ENCODE measurements around the gene ORM2.
A peak's percentile ranks its signal among the peaks of the same experiment; 100 is the strongest.

The ORM2 gene

DNA sequence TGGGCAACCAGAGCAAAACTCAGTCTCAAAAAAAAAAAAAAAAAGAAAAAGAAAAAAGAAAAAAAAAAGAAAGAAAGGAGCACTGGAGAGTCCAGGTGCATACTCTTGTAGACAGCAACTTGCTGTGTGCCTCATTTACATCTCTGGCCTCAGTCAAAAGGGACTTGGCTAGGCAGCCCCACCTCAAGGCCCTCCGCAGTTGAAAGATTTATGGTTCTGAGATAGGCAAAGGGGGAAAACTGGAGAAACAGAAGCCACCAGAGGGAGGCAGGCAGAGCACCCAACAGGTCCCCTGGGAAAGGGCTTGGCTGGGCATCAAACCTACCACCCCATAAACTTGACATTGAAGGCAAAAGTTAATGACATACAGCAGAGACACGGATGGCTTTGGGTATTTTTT, 6.1 kb downstream of the ORM2 start:
- TF ChIP-seq, protein P1, sequence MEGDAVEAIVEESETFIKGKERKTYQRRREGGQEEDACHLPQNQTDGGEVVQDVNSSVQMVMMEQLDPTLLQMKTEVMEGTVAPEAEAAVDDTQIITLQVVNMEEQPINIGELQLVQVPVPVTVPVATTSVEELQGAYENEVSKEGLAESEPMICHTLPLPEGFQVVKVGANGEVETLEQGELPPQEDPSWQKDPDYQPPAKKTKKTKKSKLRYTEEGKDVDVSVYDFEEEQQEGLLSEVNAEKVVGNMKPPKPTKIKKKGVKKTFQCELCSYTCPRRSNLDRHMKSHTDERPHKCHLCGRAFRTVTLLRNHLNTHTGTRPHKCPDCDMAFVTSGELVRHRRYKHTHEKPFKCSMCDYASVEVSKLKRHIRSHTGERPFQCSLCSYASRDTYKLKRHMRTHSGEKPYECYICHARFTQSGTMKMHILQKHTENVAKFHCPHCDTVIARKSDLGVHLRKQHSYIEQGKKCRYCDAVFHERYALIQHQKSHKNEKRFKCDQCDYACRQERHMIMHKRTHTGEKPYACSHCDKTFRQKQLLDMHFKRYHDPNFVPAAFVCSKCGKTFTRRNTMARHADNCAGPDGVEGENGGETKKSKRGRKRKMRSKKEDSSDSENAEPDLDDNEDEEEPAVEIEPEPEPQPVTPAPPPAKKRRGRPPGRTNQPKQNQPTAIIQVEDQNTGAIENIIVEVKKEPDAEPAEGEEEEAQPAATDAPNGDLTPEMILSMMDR (IDR thresholded peaks at IDR 0.05; ENCODE audit: low read depth, low read length): no peak
- no peak for DNase-seq (ENCODE audit: extremely low read depth, low read depth)

DNA sequence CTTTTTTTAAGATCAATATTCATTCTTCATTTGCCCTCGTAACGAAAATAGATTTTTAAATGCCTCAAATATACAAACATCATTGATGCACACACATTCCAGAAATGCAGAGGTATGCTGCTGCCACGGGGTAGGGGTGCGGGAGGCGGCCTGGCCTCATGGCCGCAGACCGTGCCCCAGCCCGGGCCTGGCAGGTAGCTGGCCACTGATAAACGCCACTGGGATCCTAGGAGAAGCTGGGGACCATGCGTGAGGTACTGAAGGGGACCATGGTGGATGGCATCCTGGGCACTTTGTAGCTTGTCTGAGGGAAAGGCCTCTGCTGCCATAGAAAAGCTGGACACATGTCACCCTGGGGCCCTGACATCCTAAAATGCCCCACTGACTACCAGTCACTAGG, 6.5 kb downstream of the ORM2 start:
- DNase-seq (ENCODE audit: extremely low read depth, low read depth): no peak
- TF ChIP-seq, protein P1 (IDR thresholded peaks at IDR 0.05; ENCODE audit: low read depth, low read length): no peak

DNA sequence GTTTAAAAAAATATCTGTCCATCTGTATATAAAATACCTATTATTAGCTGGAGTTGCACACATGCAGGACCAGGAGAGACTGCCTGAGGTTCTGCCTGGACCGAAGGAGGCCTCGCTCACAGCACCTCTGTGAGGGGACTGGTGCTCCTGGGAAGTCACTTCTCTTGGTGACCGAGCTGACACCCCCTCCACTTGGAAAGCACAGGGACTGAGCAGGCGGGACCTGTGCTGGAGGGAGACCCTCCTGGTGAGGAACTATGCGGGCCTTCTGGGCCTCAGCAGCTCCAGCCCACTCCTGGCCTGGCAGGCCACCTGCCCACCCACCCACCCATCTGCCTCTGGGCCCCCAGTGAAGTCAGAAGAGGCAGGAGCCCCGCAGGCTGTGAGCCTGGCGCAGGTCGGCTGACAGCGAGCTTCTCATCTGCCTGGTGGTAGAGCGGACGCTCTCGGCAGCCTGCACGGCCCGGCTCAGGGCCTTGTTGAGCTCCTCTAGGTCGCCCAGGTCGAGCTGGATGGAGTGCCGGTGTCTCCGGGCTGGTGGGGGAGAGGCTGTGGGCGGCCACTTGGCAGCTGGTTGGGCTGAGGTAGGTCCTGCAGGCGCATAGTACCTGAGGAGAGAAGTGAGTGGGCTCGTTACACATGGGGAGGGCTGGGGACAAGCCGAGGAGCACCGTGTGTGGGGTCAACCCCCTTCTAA, 7.2 kb downstream of the ORM2 start:
- TF ChIP-seq, protein P1 (IDR thresholded peaks at IDR 0.05; ENCODE audit: low read depth, low read length): no peak
- no peak for DNase-seq (ENCODE audit: extremely low read depth, low read depth)

DNA sequence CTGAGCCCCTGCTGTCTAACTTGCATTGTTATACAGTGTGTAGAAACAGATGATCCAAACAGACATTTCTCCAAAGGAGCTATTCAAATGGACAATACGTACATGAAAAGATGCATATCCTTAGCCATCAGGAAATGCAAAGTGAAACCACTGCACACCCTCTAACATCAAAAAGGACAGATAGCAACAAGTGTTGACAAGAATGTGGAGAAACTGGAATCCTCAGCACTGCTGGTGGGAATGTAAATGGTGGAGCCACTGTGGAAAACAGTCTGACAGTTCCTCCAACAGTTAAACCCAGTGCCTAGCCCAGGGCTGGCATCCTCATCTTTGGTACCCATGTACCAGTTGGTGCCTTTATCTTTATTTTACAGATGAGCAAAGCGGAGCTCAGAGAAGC, 8.5 kb downstream of the ORM2 start:
- TF ChIP-seq, protein P1 (IDR thresholded peaks at IDR 0.05; ENCODE audit: low read depth, low read length): no peak
- DNase-seq (ENCODE audit: extremely low read depth, low read depth): no peak

DNA sequence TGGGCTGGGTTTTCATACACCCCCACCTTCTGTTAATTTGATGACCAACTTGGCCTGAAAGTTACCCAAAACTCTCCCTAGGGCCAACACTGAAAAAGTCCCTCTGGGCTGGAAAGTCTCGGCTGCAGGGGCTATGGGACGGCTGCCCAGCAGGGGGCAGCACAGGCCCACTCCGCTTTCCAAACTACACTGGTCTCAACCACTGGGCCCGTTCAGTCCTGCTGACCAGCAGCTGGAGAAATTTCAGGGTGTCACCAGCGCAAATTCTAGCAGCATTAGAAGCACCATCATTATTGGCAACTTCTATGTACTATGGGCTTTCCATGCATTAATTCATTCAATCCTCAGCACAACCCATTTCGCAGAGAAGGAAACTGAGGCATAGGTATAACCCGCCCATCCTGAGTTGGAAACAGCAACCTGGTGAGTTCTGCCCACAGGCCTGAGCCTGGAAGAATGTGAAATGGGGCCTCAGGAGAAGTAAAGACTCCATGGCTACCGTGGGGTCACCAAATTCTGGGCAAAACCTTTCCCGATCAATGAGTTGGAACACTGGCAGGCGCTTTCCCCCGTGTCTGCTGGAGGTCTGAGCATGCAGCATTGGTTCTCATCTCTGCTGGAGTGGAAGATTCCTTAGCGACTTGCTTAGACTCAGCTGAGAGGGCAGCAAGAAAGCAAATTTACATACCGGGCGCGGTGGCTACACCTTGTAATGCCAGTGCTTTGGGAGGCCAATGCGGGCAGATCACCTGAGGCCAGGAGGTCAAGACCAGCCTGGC, 9.7 kb downstream of the ORM2 start:
- DNase-seq (ENCODE audit: extremely low read depth, low read depth): no peak
- TF ChIP-seq, protein P1 (IDR thresholded peaks at IDR 0.05; ENCODE audit: low read depth, low read length): peak; percentile 79

DNA sequence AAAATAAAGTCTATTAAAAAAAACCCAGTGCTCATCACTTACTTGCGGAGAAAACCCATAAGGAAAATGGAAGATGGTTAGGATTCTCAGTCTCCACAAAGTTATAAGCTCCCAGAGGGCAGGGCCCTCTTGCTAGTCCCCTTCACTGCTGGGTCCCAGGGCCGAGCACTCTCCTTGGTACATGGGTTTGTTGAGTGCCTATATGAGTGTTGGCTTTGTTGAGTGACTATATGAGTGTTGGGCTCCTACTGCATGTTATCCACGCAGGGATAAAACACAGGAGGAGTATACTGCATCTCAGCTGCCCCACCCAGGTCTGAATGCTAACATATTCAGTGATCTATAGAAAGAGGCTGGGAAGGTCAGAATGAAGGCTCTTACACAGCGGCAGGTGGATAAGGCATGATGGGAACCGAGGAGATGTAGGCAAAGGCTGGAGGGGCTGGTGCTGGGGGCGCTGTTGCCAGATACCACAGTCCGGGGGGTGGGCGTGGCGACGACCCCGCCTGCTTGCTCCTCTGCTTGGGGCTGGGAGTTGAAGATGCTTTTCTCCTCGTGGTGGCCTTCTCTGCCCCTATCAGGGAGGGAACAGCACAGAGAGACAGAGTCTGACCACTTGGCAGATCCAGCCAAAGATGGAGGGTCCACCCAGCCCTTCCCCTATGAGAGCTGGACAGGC, 11.6 kb downstream of the ORM2 start:
- TF ChIP-seq, protein P1 (IDR thresholded peaks at IDR 0.05; ENCODE audit: low read depth, low read length): no peak
- no peak for DNase-seq (ENCODE audit: extremely low read depth, low read depth)

DNA sequence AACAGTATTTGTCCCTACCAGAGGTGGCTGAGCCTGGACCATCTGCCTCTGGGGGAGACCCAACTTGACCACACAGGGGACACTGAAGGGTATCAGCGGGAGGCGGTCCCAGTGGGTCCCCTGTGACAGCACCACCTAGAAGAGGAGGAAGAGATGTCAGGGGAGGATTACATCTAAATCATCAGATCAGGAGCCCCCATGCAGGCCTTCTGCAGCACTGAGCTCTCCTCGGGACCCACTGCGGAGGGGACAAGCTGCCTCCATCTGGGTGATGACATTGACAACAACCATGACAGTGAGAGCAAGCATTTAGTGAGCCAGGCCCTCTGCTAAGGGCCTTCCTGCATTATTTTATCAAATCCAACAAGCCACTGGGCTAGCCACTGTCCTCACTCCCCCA, 12.3 kb downstream of the ORM2 start:
- DNase-seq (ENCODE audit: extremely low read depth, low read depth): no peak
- TF ChIP-seq, protein P1 (IDR thresholded peaks at IDR 0.05; ENCODE audit: low read depth, low read length): no peak
